Transverse colon (tissue), 4 donors: ENCODE results near the gene MYO7A. TPM values are rescaled to one million over a fixed set of nuclear protein-coding genes. Genes with fewer than 3 reads are reported as not detected.

Experiments used
- DNase-seq: peaks from one replicate; pipeline ENCODE4 v3.0.0-alpha.2; 2019
- H3K27ac ChIP-seq, 4 donors: fragments of 200-600 bp; sonication (generic); 2 replicates each; pipeline ENCODE4 v1.5.1; 2016 to 2018; ENCODE audit warnings: inconsistent platforms in 4 of 4
- H3K27me3 ChIP-seq: fragments of 200-600 bp; sonication (generic); 2 replicates; pipeline ENCODE4 v1.5.1; 2017; ENCODE audit warnings: inconsistent platforms
- H3K36me3 ChIP-seq, 4 donors: fragments of 200-600 bp; sonication (generic); 2 replicates each; pipeline ENCODE4 v1.5.1; 2017 to 2019; ENCODE audit warnings: inconsistent platforms in 4 of 4
- H3K4me1 ChIP-seq, 4 donors: fragments of 200-600 bp; sonication (generic); 2 replicates each; pipeline ENCODE4 v1.5.1; 2017 to 2020; ENCODE audit warnings: inconsistent platforms in 4 of 4
- H3K4me3 ChIP-seq, 4 donors: fragments of 200-600 bp; sonication (generic); 1 replicate in 1 of 4; 2 replicates in 3 of 4; pipeline versions ENCODE4 v1.5.1 to v1.6.1; 2017 to 2019; ENCODE audit warnings: inconsistent platforms in 4 of 4
- H3K9me3 ChIP-seq, 2 donors: fragments of 200-600 bp; sonication (generic); 2 replicates each; pipeline ENCODE4 v1.5.1; 2017 to 2019; ENCODE audit warnings: inconsistent platforms in 2 of 2
- EP300 ChIP-seq: sonication (generic); formaldehyde crosslinking; IDR thresholded peaks from one replicate; pipeline ENCODE4 v1.6.1; 2017; ENCODE audit warnings: antibody characterized with exemption, low read depth
- POLR2A ChIP-seq: fragments of 450-650 bp; IDR thresholded peaks from one replicate; pipeline ENCODE4 v1.6.1; 2016; ENCODE audit warnings: antibody characterized with exemption, mild to moderate bottlenecking, moderate library complexity
- POLR2AphosphoS5 ChIP-seq, 3 donors: sonication (generic); formaldehyde crosslinking; IDR thresholded peaks; one replicate each; pipeline ENCODE4 v1.6.1; 2016; ENCODE audit warnings: antibody characterized with exemption in 3 of 3
- WGBS, 2 donors: methylation state at CpG; one replicate each; pipeline ENCODE4 v1.1.5; 2018; ENCODE audit warnings: low coverage in 1 of 2; 5-methylcytosine and 5-hydroxymethylcytosine counted together
- in situ Hi-C, 4 donors: fragments of 200-750 bp; cut with MboI; loops; one replicate each; pipeline versions ENCODE4 v1.15.0 to v1.15.1; 2017; ENCODE audit warnings: low sequenced_read_pairs in 3 of 4, low pct_ligation_motif_present in 1 of 4, low pct_unique_long_range_greater_than_20kb in 1 of 4
- intact Hi-C: fragments of 100-400 bp; cut with DNase I; formaldehyde crosslinking; loops from one replicate; pipeline ENCODE4 v1.15.1; 2023; ENCODE audit warnings: low total_unique reads
- total RNA-seq, 4 donors: library from RNA; depleted of rRNA; stranded (reverse); fragments of >200 nt; gene quantifications; one replicate each; pipeline ENCODE4 v1.1.0, GENCODE V29; 2016
- TF ChIP-seq, protein P1 (sequence below), 5 experiments: fragments of 200-600 bp in 3 of 5; fragments of 450-650 bp in 2 of 5; sonication (generic) in 3 of 5; IDR thresholded peaks; 1 replicate in 2 of 5; 2 replicates in 3 of 5; pipeline ENCODE4 v1.5.1; 2016 to 2017; ENCODE audit warnings: antibody characterized with exemption in 5 of 5, inconsistent platforms in 3 of 5, mild to moderate bottlenecking in 2 of 5, moderate library complexity in 1 of 5

The MYO7A gene
- total RNA-seq, 4 donors from 2014 or later: 4.6 to 11.2 (median 5.5) TPM

DNA sequence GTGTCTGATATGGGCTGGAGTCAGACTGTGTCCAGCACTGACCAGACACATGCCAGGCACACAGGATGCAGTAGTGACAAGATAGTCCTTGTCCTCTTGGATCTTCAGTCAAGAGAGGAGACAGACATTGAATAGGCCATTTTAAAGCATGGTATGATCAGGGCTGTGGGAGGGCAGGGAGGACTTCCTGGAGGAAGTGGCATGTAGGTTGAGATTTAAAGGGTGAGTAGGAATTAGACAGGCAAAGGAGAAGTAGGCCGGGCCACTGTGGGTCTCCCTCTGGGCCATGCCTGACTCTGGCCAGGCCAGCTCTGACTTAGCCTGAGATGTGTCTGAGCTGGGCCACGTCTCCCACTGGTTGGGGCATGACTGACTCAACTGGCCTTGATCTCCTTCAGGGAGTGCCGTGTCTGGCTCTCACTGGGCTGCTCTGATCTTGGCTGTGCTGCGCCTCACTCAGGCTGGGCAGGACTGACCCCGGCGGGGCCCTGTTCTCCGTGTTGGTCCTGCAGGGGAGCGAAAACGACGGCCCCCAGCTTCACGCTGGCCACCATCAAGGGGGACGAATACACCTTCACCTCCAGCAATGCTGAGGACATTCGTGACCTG lies 71.2 kb downstream of the MYO7A start:
- no peak for DNase-seq
- H3K27ac ChIP-seq: no peak overlapping the region
- H3K4me1 ChIP-seq: peaks cover 0 to 3% (median 0%) of the 10 kb centered on the region in 4 donors
- in situ Hi-C loops (loop anchor here in 3 of 4 donors (10.0 to 25.0 kb wide), 4 partner anchors 162 to 356 kb away; partner anchors contain the start of gene B3GNT6 (in 1 of the 3)), intact Hi-C loops (loop anchor here (10.0 kb wide), 1 partner anchor 346 kb away; no protein-coding TSS in a partner anchor)
- 97% methylated on average over 13 of the region's 13 CpGs; no CpG with 5 or more reads in 1 of the 2 donors for WGBS, 2 donors
- H3K9me3 ChIP-seq: no peaks in the 10 kb centered on the region
- no peaks in the 10 kb centered on the region for H3K27me3 ChIP-seq
- H3K36me3 ChIP-seq: no peaks in the 10 kb centered on the region
- H3K4me3 ChIP-seq: no peak overlapping the region
- TF ChIP-seq POLR2AphosphoS5 (IDR thresholded peaks at IDR 0.05) (no peak), POLR2A (no peak), EP300 (no peak)
- TF ChIP-seq, protein P1, sequence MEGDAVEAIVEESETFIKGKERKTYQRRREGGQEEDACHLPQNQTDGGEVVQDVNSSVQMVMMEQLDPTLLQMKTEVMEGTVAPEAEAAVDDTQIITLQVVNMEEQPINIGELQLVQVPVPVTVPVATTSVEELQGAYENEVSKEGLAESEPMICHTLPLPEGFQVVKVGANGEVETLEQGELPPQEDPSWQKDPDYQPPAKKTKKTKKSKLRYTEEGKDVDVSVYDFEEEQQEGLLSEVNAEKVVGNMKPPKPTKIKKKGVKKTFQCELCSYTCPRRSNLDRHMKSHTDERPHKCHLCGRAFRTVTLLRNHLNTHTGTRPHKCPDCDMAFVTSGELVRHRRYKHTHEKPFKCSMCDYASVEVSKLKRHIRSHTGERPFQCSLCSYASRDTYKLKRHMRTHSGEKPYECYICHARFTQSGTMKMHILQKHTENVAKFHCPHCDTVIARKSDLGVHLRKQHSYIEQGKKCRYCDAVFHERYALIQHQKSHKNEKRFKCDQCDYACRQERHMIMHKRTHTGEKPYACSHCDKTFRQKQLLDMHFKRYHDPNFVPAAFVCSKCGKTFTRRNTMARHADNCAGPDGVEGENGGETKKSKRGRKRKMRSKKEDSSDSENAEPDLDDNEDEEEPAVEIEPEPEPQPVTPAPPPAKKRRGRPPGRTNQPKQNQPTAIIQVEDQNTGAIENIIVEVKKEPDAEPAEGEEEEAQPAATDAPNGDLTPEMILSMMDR (IDR thresholded peaks at IDR 0.05): no peak

DNA sequence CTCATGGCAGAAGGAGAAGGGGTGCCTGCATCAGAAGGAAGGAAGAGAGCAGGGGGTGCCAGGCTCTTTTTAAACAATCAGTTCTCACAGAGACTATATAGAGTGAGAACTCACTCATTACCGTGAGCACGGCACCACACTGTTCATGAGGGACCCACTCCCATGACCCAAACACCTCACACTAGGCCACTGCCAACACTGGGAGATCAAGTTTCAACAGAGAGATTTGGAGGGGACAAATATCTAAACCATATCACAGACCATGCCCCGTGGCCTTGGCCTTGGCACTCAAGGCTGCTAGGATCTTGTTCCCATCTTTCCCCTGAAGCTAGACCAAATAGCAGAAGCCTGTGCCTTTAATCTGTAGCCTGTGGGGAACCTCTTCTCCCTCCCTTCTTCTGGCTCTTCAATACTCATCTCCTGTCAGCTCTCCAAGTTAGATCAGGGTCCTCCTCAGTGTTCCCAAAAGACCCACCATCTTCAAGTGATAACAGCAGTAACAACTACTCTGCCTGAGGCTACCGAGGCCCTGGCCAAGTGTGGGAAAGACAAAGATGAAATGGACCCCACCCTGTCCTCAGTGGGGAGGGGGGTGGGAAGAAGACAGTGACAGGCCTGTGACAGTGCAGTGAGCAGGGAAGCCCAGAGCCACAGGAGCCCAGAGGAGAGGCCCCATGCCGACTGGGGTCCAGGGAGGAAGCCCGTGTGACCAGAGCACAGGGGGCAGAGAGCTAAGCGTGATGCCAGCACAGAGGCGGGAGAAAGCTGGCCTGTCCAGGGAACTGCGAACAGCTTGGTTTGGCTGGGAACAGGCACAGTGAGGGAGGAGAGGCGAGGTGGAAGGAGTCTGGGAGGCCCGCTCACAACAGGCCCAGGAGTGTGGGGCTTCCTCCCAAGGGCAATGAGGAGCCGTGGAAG lies 72.6 kb downstream of the MYO7A start:
- 33 to 86% methylated on average over 1 to 12 of the region's 12 CpGs for WGBS, 2 donors
- Histone ChIP-seq H3K27me3 (no peaks in the 10 kb centered on the region), H3K36me3 (no peaks in the 10 kb centered on the region), H3K4me3 (no peak overlapping the region), H3K27ac (no peak overlapping the region), H3K9me3 (no peaks in the 10 kb centered on the region), H3K4me1 (peaks cover 0 to under 1% (median 0%) of the 10 kb centered on the region in 4 donors)
- DNase-seq: no peak
- intact Hi-C loops: no loop called here
- no peak for TF ChIP-seq POLR2AphosphoS5 (IDR thresholded peaks at IDR 0.05)
- no peak for TF ChIP-seq POLR2A
- TF ChIP-seq, protein P1 (IDR thresholded peaks at IDR 0.05): no peak
- no peak for TF ChIP-seq EP300
- in situ Hi-C loops: no loop called here

- in situ Hi-C loops: no loop called here
- Histone ChIP-seq H3K36me3 (no peaks in the 10 kb centered on the region), H3K27me3 (no peaks in the 10 kb centered on the region), H3K4me1 (no peaks in the 10 kb centered on the region), H3K4me3 (no peak overlapping the region), H3K9me3 (no peaks in the 10 kb centered on the region), H3K27ac (no peak overlapping the region)
- intact Hi-C loops: no loop called here
- TF ChIP-seq, protein P1 (IDR thresholded peaks at IDR 0.05): no peak
- no peak for TF ChIP-seq POLR2A
- no peak for TF ChIP-seq EP300
- TF ChIP-seq POLR2AphosphoS5 (IDR thresholded peaks at IDR 0.05): no peak
- DNase-seq: no peak
- 81 to 93% methylated on average over 5 to 11 of the region's 11 CpGs for WGBS, 2 donors
Observed at GRCh38 chr11:77201370-77201769, 73.3 kb downstream of the MYO7A start.
